ENCODE data around the gene RBM4.

GRCh38 chr11:66680966-66681645 lies 42.6 kb downstream of the RBM4 start:
- TF ChIP-seq CTCF (IDR thresholded peaks at IDR 0.05) (no peak), POLR2A (IDR thresholded peaks at IDR 0.05) (no peak)

Measured in adrenal gland (tissue), 5 donors.